Loucy (cell line): ENCODE measurements around the gene ZDHHC20.

Source experiments
- H2AFZ ChIP-seq: fragments of 200-600 bp; sonication (generic); 2 replicates; pipeline ENCODE4 v1.6.0; 2016; ENCODE audit warnings: antibody characterized with exemption, mild to moderate bottlenecking, low read length, moderate library complexity
- H3F3A ChIP-seq: fragments of 200-600 bp; 2 replicates; pipeline ENCODE4 v1.6.0; 2016; ENCODE audit warnings: antibody characterized with exemption, low read depth, mild to moderate bottlenecking
- H3K27me3 ChIP-seq: fragments of 200-600 bp; sonication (generic); 2 replicates; pipeline ENCODE4 v1.6.1; 2014; ENCODE audit warnings: low read length, mild to moderate bottlenecking; ENCODE audit not compliant: insufficient read depth, poor library complexity, severe bottlenecking
- H3K36me3 ChIP-seq: fragments of 200-600 bp; sonication (generic); 2 replicates; pipeline ENCODE4 v1.6.1; 2016; ENCODE audit warnings: low read length; ENCODE audit not compliant: insufficient read depth
- H3K4me1 ChIP-seq: fragments of 200-600 bp; sonication (generic); 2 replicates; pipeline ENCODE4 v1.5.1; 2014; ENCODE audit warnings: low read length, mild to moderate bottlenecking; ENCODE audit not compliant: insufficient read depth, poor library complexity, severe bottlenecking
- H3K4me2 ChIP-seq: fragments of 200-600 bp; sonication (generic); 2 replicates; pipeline ENCODE4 v1.6.0; 2014; ENCODE audit warnings: antibody characterized with exemption, low read length, low read depth, mild to moderate bottlenecking; ENCODE audit not compliant: poor library complexity, severe bottlenecking
- H3K4me3 ChIP-seq: fragments of 200-600 bp; sonication (generic); 2 replicates; pipeline ENCODE4 v1.5.1; 2014; ENCODE audit warnings: low read length, mild to moderate bottlenecking, mixed read lengths; ENCODE audit not compliant: poor library complexity, severe bottlenecking
- H3K79me2 ChIP-seq: fragments of 200-600 bp; sonication (generic); 2 replicates; pipeline ENCODE4 v1.6.1; 2014; ENCODE audit warnings: low read length; ENCODE audit not compliant: insufficient read depth
- H3K9ac ChIP-seq: fragments of 200-600 bp; sonication (generic); 2 replicates; pipeline ENCODE4 v1.6.0; 2014; ENCODE audit warnings: mild to moderate bottlenecking, low read depth, low read length, moderate library complexity; ENCODE audit not compliant: poor library complexity, severe bottlenecking
- H3K9me2 ChIP-seq: fragments of 200-600 bp; sonication (generic); replicated peaks from 2 replicates; pipeline ENCODE4 v1.6.1; 2016; ENCODE audit warnings: low read depth, low read length, mixed read lengths
- H3K9me3 ChIP-seq: fragments of 200-600 bp; sonication (generic); 2 replicates; pipeline ENCODE4 v1.6.1; 2014; ENCODE audit warnings: mild to moderate bottlenecking, antibody characterized with exemption, low read length, low read depth; ENCODE audit not compliant: insufficient read depth
- H4K20me1 ChIP-seq: fragments of 200-600 bp; sonication (generic); 2 replicates; pipeline ENCODE4 v1.6.0; 2014; ENCODE audit warnings: antibody characterized with exemption, low read length, mild to moderate bottlenecking; ENCODE audit not compliant: insufficient read depth, poor library complexity, severe bottlenecking
- EZH2phosphoT487 ChIP-seq: fragments of 200-600 bp; IDR thresholded peaks from 2 replicates; pipeline ENCODE4 v1.6.1; 2018; ENCODE audit warnings: antibody characterized with exemption, mild to moderate bottlenecking, moderate library complexity, borderline replicate concordance
- TF ChIP-seq, protein P1 (sequence below): fragments of 200-600 bp; sonication (generic); conservative IDR thresholded peaks from 2 replicates; pipeline ENCODE4 v1.5.1; 2014; ENCODE audit warnings: mild to moderate bottlenecking, antibody characterized with exemption, low read length

The ZDHHC20 gene

DNA sequence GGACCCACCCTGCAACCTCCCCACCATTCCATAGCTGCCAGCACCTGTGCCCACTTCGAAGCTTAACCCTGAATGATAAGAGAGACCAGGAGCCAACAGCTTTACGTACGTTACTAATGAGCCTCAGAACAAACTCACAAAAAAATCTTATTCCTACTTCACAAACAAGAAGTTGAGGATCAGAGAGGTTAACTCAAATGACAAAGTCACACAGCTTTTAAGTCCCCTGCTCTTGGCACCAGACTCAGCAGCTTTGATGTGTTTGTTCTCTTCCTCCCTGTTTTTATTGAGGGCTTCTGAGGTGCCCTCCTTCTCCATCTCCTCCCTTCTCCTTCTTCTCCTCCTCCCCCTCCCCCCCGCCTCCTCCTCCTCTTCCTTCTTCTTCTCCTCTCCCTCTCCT is 115.4 kb downstream of the ZDHHC20 start:
- no peak overlapping the region for H2AFZ ChIP-seq
- H4K20me1 ChIP-seq: peaks cover 35% of the 10 kb centered on the region
- peak overlapping the region; percentile 73 for H3K4me3 ChIP-seq
- no peaks in the 10 kb centered on the region for H3K9me3 ChIP-seq
- peaks cover 1% of the 10 kb centered on the region; the same call in 1 of the 2 replicates for H3K36me3 ChIP-seq
- no peaks in the 10 kb centered on the region for H3K9me2 ChIP-seq
- H3K4me2 ChIP-seq: peak overlapping the region; percentile 99
- H3K9ac ChIP-seq: peak overlapping the region; percentile 88
- TF ChIP-seq EZH2phosphoT487: no peak
- TF ChIP-seq, protein P1, sequence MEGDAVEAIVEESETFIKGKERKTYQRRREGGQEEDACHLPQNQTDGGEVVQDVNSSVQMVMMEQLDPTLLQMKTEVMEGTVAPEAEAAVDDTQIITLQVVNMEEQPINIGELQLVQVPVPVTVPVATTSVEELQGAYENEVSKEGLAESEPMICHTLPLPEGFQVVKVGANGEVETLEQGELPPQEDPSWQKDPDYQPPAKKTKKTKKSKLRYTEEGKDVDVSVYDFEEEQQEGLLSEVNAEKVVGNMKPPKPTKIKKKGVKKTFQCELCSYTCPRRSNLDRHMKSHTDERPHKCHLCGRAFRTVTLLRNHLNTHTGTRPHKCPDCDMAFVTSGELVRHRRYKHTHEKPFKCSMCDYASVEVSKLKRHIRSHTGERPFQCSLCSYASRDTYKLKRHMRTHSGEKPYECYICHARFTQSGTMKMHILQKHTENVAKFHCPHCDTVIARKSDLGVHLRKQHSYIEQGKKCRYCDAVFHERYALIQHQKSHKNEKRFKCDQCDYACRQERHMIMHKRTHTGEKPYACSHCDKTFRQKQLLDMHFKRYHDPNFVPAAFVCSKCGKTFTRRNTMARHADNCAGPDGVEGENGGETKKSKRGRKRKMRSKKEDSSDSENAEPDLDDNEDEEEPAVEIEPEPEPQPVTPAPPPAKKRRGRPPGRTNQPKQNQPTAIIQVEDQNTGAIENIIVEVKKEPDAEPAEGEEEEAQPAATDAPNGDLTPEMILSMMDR: no peak
- H3K27me3 ChIP-seq: no peaks in the 10 kb centered on the region
- H3K4me1 ChIP-seq: peaks cover 79% of the 10 kb centered on the region
- peaks cover 56% of the 10 kb centered on the region for H3K79me2 ChIP-seq
- peaks cover 19% of the 10 kb centered on the region for H3F3A ChIP-seq

GRCh38 chr13:21342699-21343442 is 116.2 kb downstream of the ZDHHC20 start:
- Histone ChIP-seq H3K27me3 (no peaks in the 10 kb centered on the region), H3K79me2 (peaks cover 63% of the 10 kb centered on the region), H3K4me3 (peak overlapping the region; percentile 73), H3K4me1 (peaks cover 75% of the 10 kb centered on the region), H3K9ac (peak overlapping the region; percentile 88), H3K9me2 (no peaks in the 10 kb centered on the region), H3K36me3 (peaks cover 6% of the 10 kb centered on the region; the same call in 1 of the 2 replicates), H3K9me3 (no peaks in the 10 kb centered on the region), H3F3A (peaks cover 19% of the 10 kb centered on the region), H2AFZ (no peak overlapping the region), H4K20me1 (peaks cover 42% of the 10 kb centered on the region), H3K4me2 (peak overlapping the region; percentile 99)
- TF ChIP-seq, protein P1: no peak
- TF ChIP-seq EZH2phosphoT487: no peak

DNA sequence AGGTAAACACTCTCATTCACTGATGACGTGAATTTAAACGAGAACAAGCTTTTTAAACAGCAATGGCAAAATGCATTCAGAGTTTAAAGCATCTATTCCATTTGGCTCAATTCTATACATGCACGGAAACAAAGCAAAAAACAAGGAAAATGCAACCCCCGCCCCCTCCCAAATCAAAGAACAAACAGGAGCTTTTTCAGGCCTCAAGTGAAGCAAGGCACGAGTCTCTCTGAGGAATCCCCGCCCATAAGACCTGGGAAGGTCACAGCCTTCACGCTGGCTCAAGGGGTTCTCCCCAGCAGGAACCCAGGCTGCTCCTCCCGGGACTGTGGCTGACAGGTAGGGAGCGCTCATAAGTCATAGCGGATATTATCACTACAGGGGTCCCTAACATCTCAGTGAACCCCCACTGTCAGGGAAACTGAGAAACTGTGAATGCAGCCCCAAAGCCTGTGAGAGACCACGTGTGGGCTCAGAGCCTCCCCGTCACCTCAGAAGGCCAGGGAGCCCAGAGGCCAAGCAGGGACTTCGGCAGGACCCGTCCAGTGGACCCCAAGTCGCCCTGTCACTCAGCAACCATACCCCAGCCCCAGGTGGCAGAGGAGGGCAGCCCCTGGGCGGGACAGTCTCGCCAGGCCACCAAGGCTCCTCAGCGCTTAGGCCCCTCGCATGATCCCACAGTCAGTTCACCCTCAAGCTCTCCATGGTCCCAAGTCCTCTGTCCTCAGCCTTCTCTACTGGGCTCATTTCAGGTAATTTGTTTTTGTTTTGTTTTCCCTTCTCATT is 117.3 kb downstream of the ZDHHC20 start:
- no peak for TF ChIP-seq EZH2phosphoT487
- TF ChIP-seq, protein P1: no peak
- peak overlapping the region; percentile 75 for H3K9ac ChIP-seq

More for the DNA sequence above, 117.3 kb downstream of the ZDHHC20 start:
- peaks cover 6% of the 10 kb centered on the region; the same call in 1 of the 2 replicates for H3K36me3 ChIP-seq
- H4K20me1 ChIP-seq: peaks cover 51% of the 10 kb centered on the region
- H2AFZ ChIP-seq: no peak overlapping the region
- no peaks in the 10 kb centered on the region for H3K9me2 ChIP-seq
- H3F3A ChIP-seq: peaks cover 19% of the 10 kb centered on the region
- peaks cover 74% of the 10 kb centered on the region for H3K79me2 ChIP-seq
- peak overlapping the region; percentile 73 for H3K4me3 ChIP-seq
- peak overlapping the region; percentile 99 for H3K4me2 ChIP-seq
- no peaks in the 10 kb centered on the region for H3K9me3 ChIP-seq
- H3K27me3 ChIP-seq: no peaks in the 10 kb centered on the region
- peaks cover 70% of the 10 kb centered on the region for H3K4me1 ChIP-seq
